ENCODE data around the gene ITPRIP.

ITPRIP gene

GRCh38 chr10:104314591-104315485 is 23.4 kb downstream of the ITPRIP start:
- Histone ChIP-seq H3K4me2 (ENCODE audit: insufficient read depth, low read length, poor library complexity, severe bottlenecking) (no peak overlapping the region), H2BK120ac (ENCODE audit: low read depth, low read length) (no peak overlapping the region), H2AFZ (ENCODE audit: low read length) (no peak overlapping the region), H3K4me3 (ENCODE audit: low read length in 2 of 2) (no peak overlapping the region), H2BK15ac (ENCODE audit: low read length) (no peak overlapping the region), H3K9ac (ENCODE audit: low read depth, low read length, poor library complexity) (no peak overlapping the region), H2AK5ac (ENCODE audit: low read depth, low read length) (peak overlapping the region; percentile 26), H3K4ac (ENCODE audit: low read length) (no peak overlapping the region), H3K4me1 (ENCODE audit: control insufficient read depth in 2 of 2, insufficient read depth in 1 of 2, low read depth in 1 of 2, low read length in 2 of 2) (peaks cover 5 to 6% of the 10 kb centered on the region in 2 donors), H3K27me3 (ENCODE audit: control insufficient read depth in 3 of 3, insufficient read depth in 3 of 3, low read depth in 1 of 3, low read length in 3 of 3) (no peaks in the 10 kb centered on the region), H2BK5ac (ENCODE audit: low read length) (no peak overlapping the region), H3K9me3 (replicated peaks in 1 of 2; ENCODE audit: control insufficient read depth in 2 of 2, insufficient read depth in 1 of 2, low read depth in 1 of 2, low read length in 2 of 2) (peaks cover 0 to 4% of the 10 kb centered on the region in 2 donors), H3K36me3 (replicated peaks in 1 of 2; ENCODE audit: control insufficient read depth in 2 of 2, insufficient read depth in 2 of 2, low read length in 2 of 2) (peaks cover 12 to 82% of the 10 kb centered on the region in 2 donors), H3K14ac (ENCODE audit: low read length) (no peak overlapping the region), H4K91ac (ENCODE audit: low read depth, low read length, poor library complexity) (no peak overlapping the region), H3K79me1 (ENCODE audit: low read depth, low read length) (peaks cover 1% of the 10 kb centered on the region), H3K18ac (ENCODE audit: low read length) (no peak overlapping the region), H3K27ac (replicated peaks; ENCODE audit: low read length) (no peak overlapping the region), H2BK12ac (ENCODE audit: low read length) (no peak overlapping the region), H4K8ac (ENCODE audit: low read depth, low read length) (no peak overlapping the region), H3K23ac (ENCODE audit: low read depth, low read length, poor library complexity) (peak overlapping the region; percentile 53)
- WGBS, 2 donors (ENCODE audit: extremely low coverage in 2 of 2, insufficient read length in 2 of 2, insufficient replicate concordance in 1 of 2), result no CpG with 5 or more reads among the region's 43 CpGs
- no peak for DNase-seq (ENCODE audit: low spot score)

- Histone ChIP-seq H3K4me2 (ENCODE audit: insufficient read depth, low read length, poor library complexity, severe bottlenecking) (no peak overlapping the region), H3K23ac (ENCODE audit: low read depth, low read length, poor library complexity) (no peak overlapping the region), H2BK12ac (ENCODE audit: low read length) (no peak overlapping the region), H3K27ac (replicated peaks; ENCODE audit: low read length) (no peak overlapping the region), H3K9ac (ENCODE audit: low read depth, low read length, poor library complexity) (no peak overlapping the region), H3K36me3 (replicated peaks in 1 of 2; ENCODE audit: control insufficient read depth in 2 of 2, insufficient read depth in 2 of 2, low read length in 2 of 2) (peaks cover 12 to 72% of the 10 kb centered on the region in 2 donors), H3K27me3 (ENCODE audit: control insufficient read depth in 3 of 3, insufficient read depth in 3 of 3, low read depth in 1 of 3, low read length in 3 of 3) (no peaks in the 10 kb centered on the region), H3K4me3 (ENCODE audit: low read length in 2 of 2) (no peak overlapping the region), H3K9me3 (replicated peaks in 1 of 2; ENCODE audit: control insufficient read depth in 2 of 2, insufficient read depth in 1 of 2, low read depth in 1 of 2, low read length in 2 of 2) (peaks cover 0 to 4% of the 10 kb centered on the region in 2 donors), H3K79me1 (ENCODE audit: low read depth, low read length) (peaks cover 1% of the 10 kb centered on the region), H3K18ac (ENCODE audit: low read length) (no peak overlapping the region), H2AFZ (ENCODE audit: low read length) (no peak overlapping the region), H2BK120ac (ENCODE audit: low read depth, low read length) (no peak overlapping the region), H4K8ac (ENCODE audit: low read depth, low read length) (no peak overlapping the region), H3K14ac (ENCODE audit: low read length) (no peak overlapping the region), H2AK5ac (ENCODE audit: low read depth, low read length) (no peak overlapping the region), H2BK15ac (ENCODE audit: low read length) (no peak overlapping the region), H3K4me1 (ENCODE audit: control insufficient read depth in 2 of 2, insufficient read depth in 1 of 2, low read depth in 1 of 2, low read length in 2 of 2) (peaks cover 9% of the 10 kb centered on the region in 2 donors), H3K4ac (ENCODE audit: low read length) (no peak overlapping the region), H4K91ac (ENCODE audit: low read depth, low read length, poor library complexity) (no peak overlapping the region), H2BK5ac (ENCODE audit: low read length) (no peak overlapping the region)
- WGBS, 2 donors (ENCODE audit: extremely low coverage in 2 of 2, insufficient read length in 2 of 2, insufficient replicate concordance in 1 of 2), result no CpG with 5 or more reads among the region's 5 CpGs
- DNase-seq (ENCODE audit: low spot score), result no peak
Observed at GRCh38 chr10:104311184-104311720, 27.0 kb downstream of the ITPRIP start.

- Histone ChIP-seq H3K23ac (ENCODE audit: low read depth, low read length, poor library complexity) (no peak overlapping the region), H2BK120ac (ENCODE audit: low read depth, low read length) (no peak overlapping the region), H3K79me1 (ENCODE audit: low read depth, low read length) (peaks cover 1% of the 10 kb centered on the region), H2AFZ (ENCODE audit: low read length) (no peak overlapping the region), H3K4me1 (ENCODE audit: control insufficient read depth in 2 of 2, insufficient read depth in 1 of 2, low read depth in 1 of 2, low read length in 2 of 2) (peaks cover 10 to 12% of the 10 kb centered on the region in 2 donors), H2BK15ac (ENCODE audit: low read length) (no peak overlapping the region), H3K4me3 (ENCODE audit: low read length in 2 of 2) (no peak overlapping the region), H4K91ac (ENCODE audit: low read depth, low read length, poor library complexity) (no peak overlapping the region), H3K9me3 (replicated peaks in 1 of 2; ENCODE audit: control insufficient read depth in 2 of 2, insufficient read depth in 1 of 2, low read depth in 1 of 2, low read length in 2 of 2) (peaks cover 0 to 4% of the 10 kb centered on the region in 2 donors), H2BK5ac (ENCODE audit: low read length) (no peak overlapping the region), H3K4ac (ENCODE audit: low read length) (no peak overlapping the region), H3K18ac (ENCODE audit: low read length) (no peak overlapping the region), H2AK5ac (ENCODE audit: low read depth, low read length) (no peak overlapping the region), H2BK12ac (ENCODE audit: low read length) (no peak overlapping the region), H3K4me2 (ENCODE audit: insufficient read depth, low read length, poor library complexity, severe bottlenecking) (no peak overlapping the region), H3K14ac (ENCODE audit: low read length) (no peak overlapping the region), H4K8ac (ENCODE audit: low read depth, low read length) (no peak overlapping the region), H3K27me3 (ENCODE audit: control insufficient read depth in 3 of 3, insufficient read depth in 3 of 3, low read depth in 1 of 3, low read length in 3 of 3) (no peaks in the 10 kb centered on the region), H3K9ac (ENCODE audit: low read depth, low read length, poor library complexity) (no peak overlapping the region), H3K27ac (replicated peaks; ENCODE audit: low read length) (no peak overlapping the region), H3K36me3 (replicated peaks in 1 of 2; ENCODE audit: control insufficient read depth in 2 of 2, insufficient read depth in 2 of 2, low read length in 2 of 2) (peaks cover 12 to 62% of the 10 kb centered on the region in 2 donors)
- WGBS, 2 donors (ENCODE audit: extremely low coverage in 2 of 2, insufficient read length in 2 of 2, insufficient replicate concordance in 1 of 2), result no CpG with 5 or more reads among the region's 15 CpGs
- DNase-seq (ENCODE audit: low spot score), result no peak
Observed at GRCh38 chr10:104309980-104310978, 28.0 kb downstream of the ITPRIP start.
